ENCODE measurements around the gene PDE6A.

GRCh38 chr5:149930749-149931574, 13.6 kb downstream of the PDE6A start:
- TF ChIP-seq CTCF (IDR thresholded peaks at IDR 0.05) (no peak), POLR2A (IDR thresholded peaks at IDR 0.05) (no peak)
